Neural cell (in vitro differentiated cells): ENCODE measurements around the gene MYL6B. TPM values are rescaled to one million over a fixed set of nuclear protein-coding genes. Genes with fewer than 3 reads are reported as not detected.

Experiments used
- H2AFZ ChIP-seq: fragments of 200-600, 300-800 bp; sonication (generic), shearing (Covaris generic); 2 replicates; pipeline ENCODE4 v1.6.0; 2014; ENCODE audit warnings: low read depth, mild to moderate bottlenecking, antibody characterized with exemption, low read length, moderate library complexity
- H3F3A ChIP-seq: fragments of 200-600 bp; shearing (Covaris generic); 2 replicates; pipeline ENCODE4 v1.6.1; 2016; ENCODE audit warnings: mild to moderate bottlenecking, moderate library complexity, mixed read lengths, antibody characterized with exemption, low read length; ENCODE audit not compliant: insufficient read depth, poor library complexity, severe bottlenecking
- H3K27ac ChIP-seq: fragments of 200-600, 300-800 bp; sonication (generic), shearing (Covaris generic); 2 replicates; pipeline ENCODE4 v1.5.1; 2014; ENCODE audit warnings: mild to moderate bottlenecking, low read length, moderate library complexity
- H3K27me3 ChIP-seq: fragments of 300-800, 200-600 bp; sonication (generic), shearing (Covaris generic); 2 replicates; pipeline ENCODE4 v1.6.0; 2014; ENCODE audit warnings: mild to moderate bottlenecking, low read depth, low read length, moderate library complexity; ENCODE audit not compliant: insufficient read depth
- H3K36me3 ChIP-seq: fragments of 300-800, 200-600 bp; sonication (generic), shearing (Covaris generic); 2 replicates; pipeline ENCODE4 v1.5.1; 2014; ENCODE audit warnings: mild to moderate bottlenecking, antibody characterized with exemption, low read length, moderate library complexity; ENCODE audit not compliant: insufficient read depth
- H3K4me2 ChIP-seq: fragments of 300-800, 200-600 bp; sonication (generic), shearing (Covaris generic); 2 replicates; pipeline ENCODE4 v1.6.0; 2014; ENCODE audit warnings: mild to moderate bottlenecking, low read length
- H3K4me3 ChIP-seq: fragments of 300-800, 200-600 bp; sonication (generic), shearing (Covaris generic); 2 replicates; pipeline ENCODE4 v1.5.1; 2014; ENCODE audit warnings: mild to moderate bottlenecking, low read length, moderate library complexity
- H3K79me2 ChIP-seq: fragments of 200-600 bp; shearing (Covaris generic); replicated peaks from 2 replicates; pipeline ENCODE4 v1.6.0; 2014; ENCODE audit warnings: mild to moderate bottlenecking, low read length, moderate library complexity; ENCODE audit not compliant: insufficient read depth
- H3K9ac ChIP-seq: fragments of 300-800, 200-600 bp; sonication (generic), shearing (Covaris generic); 2 replicates; pipeline ENCODE4 v1.6.1; 2016; ENCODE audit warnings: mild to moderate bottlenecking, low read length, mixed read lengths
- H3K9me2 ChIP-seq: fragments of 200-600 bp; shearing (Covaris generic); 2 replicates; pipeline ENCODE4 v1.6.1; 2016; ENCODE audit warnings: mild to moderate bottlenecking, low read length, mixed read lengths; ENCODE audit not compliant: insufficient read depth
- H3K9me3 ChIP-seq: fragments of 200-600, 300-800 bp; sonication (generic), shearing (Covaris generic); 2 replicates; pipeline ENCODE4 v1.6.1; 2016; ENCODE audit warnings: mild to moderate bottlenecking, mixed run types, low read length, moderate library complexity, mixed read lengths
- H4K20me1 ChIP-seq: fragments of 200-600 bp; shearing (Covaris generic); 2 replicates; pipeline ENCODE4 v1.6.1; 2016; ENCODE audit warnings: mild to moderate bottlenecking, mixed run types; ENCODE audit not compliant: insufficient read depth
- CTCF ChIP-seq: fragments of 450-650 bp; IDR thresholded peaks from 2 replicates; pipeline ENCODE4 v1.5.1; 2014; ENCODE audit warnings: antibody characterized with exemption, mild to moderate bottlenecking, moderate library complexity; ENCODE audit not compliant: poor library complexity, severe bottlenecking
- EP300 ChIP-seq: fragments of 450-650 bp; conservative IDR thresholded peaks from 2 replicates; pipeline ENCODE4 v1.6.1; 2014; ENCODE audit warnings: antibody characterized with exemption, mild to moderate bottlenecking, moderate library complexity; ENCODE audit not compliant: poor library complexity, severe bottlenecking
- EZH2 ChIP-seq: fragments of 200-600, 300-800 bp; shearing (Covaris generic), sonication (generic); IDR thresholded peaks from 2 replicates; pipeline ENCODE4 v1.6.1; 2014; ENCODE audit warnings: antibody characterized with exemption, low read length, borderline replicate concordance, mild to moderate bottlenecking; ENCODE audit not compliant: insufficient read depth, poor library complexity, severe bottlenecking
- MXI1 ChIP-seq: fragments of 450-650 bp; conservative IDR thresholded peaks from 2 replicates; pipeline ENCODE4 v1.6.1; 2014; ENCODE audit warnings: antibody characterized with exemption, mild to moderate bottlenecking; ENCODE audit not compliant: poor library complexity, severe bottlenecking
- POLR2AphosphoS5 ChIP-seq: IDR thresholded peaks from 2 replicates; pipeline ENCODE4 v1.6.1; 2012
- RAD21 ChIP-seq: fragments of 450-650 bp; conservative IDR thresholded peaks from 2 replicates; pipeline ENCODE4 v1.6.1; 2014; ENCODE audit warnings: antibody characterized with exemption, mild to moderate bottlenecking, moderate library complexity
- REST ChIP-seq: IDR thresholded peaks from 2 replicates; pipeline ENCODE4 v1.6.1; 2012; ENCODE audit warnings: borderline replicate concordance
- SMC3 ChIP-seq: fragments of 450-650 bp; conservative IDR thresholded peaks from 2 replicates; pipeline ENCODE4 v1.6.1; 2014; ENCODE audit warnings: antibody characterized with exemption, mild to moderate bottlenecking, moderate library complexity; ENCODE audit not compliant: poor library complexity
- TAF1 ChIP-seq: IDR thresholded peaks from 2 replicates; pipeline ENCODE4 v1.6.1; 2012; ENCODE audit warnings: low read depth
- polyA plus RNA-seq: library from polyadenylated mRNA; depleted of rRNA; stranded (reverse); fragments of >200 nt; gene quantifications from 2 replicates; pipeline ENCODE4 v1.2.3, GENCODE V29; 2014

Gene MYL6B
- polyA plus RNA-seq, 1 donor from 2014 or later: 376 TPM

GRCh38 chr12:56158926-56159461 is 6.6 kb downstream of the MYL6B start:
- H3K27me3 ChIP-seq: no peaks in the 10 kb centered on the region
- no peaks in the 10 kb centered on the region for H3K9me2 ChIP-seq
- H3K4me2 ChIP-seq: peak overlapping the region; percentile 97
- peaks cover 5% of the 10 kb centered on the region for H4K20me1 ChIP-seq
- peak overlapping the region; percentile 97 for H3K9ac ChIP-seq
- H3K4me3 ChIP-seq: peak overlapping the region; percentile 79
- H2AFZ ChIP-seq: no peak overlapping the region
- H3F3A ChIP-seq: peaks cover 5% of the 10 kb centered on the region
- TF ChIP-seq POLR2AphosphoS5 (peak; percentile 57), RAD21 (peak; percentile 10), TAF1 (peak; percentile 56), EZH2 (no peak)
- peak overlapping the region; percentile 95 for H3K27ac ChIP-seq
- H3K79me2 ChIP-seq: peaks cover 27% of the 10 kb centered on the region
- H3K36me3 ChIP-seq: peaks cover 13% of the 10 kb centered on the region
- H3K9me3 ChIP-seq: no peaks in the 10 kb centered on the region

GRCh38 chr12:56159482-56160192 is 7.2 kb downstream of the MYL6B start:
- TF ChIP-seq REST: no peak
- TF ChIP-seq RAD21: no peak
- no peak for TF ChIP-seq EZH2
- TF ChIP-seq CTCF: no peak
- no peak for TF ChIP-seq POLR2AphosphoS5
- no peak for TF ChIP-seq TAF1
- TF ChIP-seq MXI1: no peak
- TF ChIP-seq EP300: no peak
- no peak for TF ChIP-seq SMC3
- Histone ChIP-seq H2AFZ (no peak overlapping the region), H3K27me3 (no peaks in the 10 kb centered on the region), H3K27ac (peak overlapping the region; percentile 95), H3K9me2 (no peaks in the 10 kb centered on the region), H3K4me2 (peak overlapping the region; percentile 97), H4K20me1 (peaks cover 5% of the 10 kb centered on the region), H3K9ac (peak overlapping the region; percentile 97), H3K9me3 (no peaks in the 10 kb centered on the region), H3F3A (peaks cover 5% of the 10 kb centered on the region), H3K36me3 (peaks cover 13% of the 10 kb centered on the region), H3K79me2 (peaks cover 26% of the 10 kb centered on the region), H3K4me3 (peak overlapping the region; percentile 79)
